Naive thymus-derived CD4-positive, alpha-beta T cell (primary cell): ENCODE results near the gene LETM1. TPM values are rescaled to one million over a fixed set of nuclear protein-coding genes. Genes with fewer than 3 reads are reported as not detected.
"Not testable (repeated sequence)": the region's sequence is repeated elsewhere in the genome, so short reads cannot be mapped to it uniquely, and the experiment has no call there.

Source experiments
- ATAC-seq: fragments of 150-1000 bp; cut with Tn5 transposase; 2 replicates; pipeline ENCODE4 v1.10.0; 2021; ENCODE audit warnings: mild to moderate bottlenecking, moderate library complexity
- CTCF ChIA-PET: fragments of 350-600 bp; sonication (Branson Sonifier 250); formaldehyde crosslinking; loops from one replicate; lab custom pipeline; 2021; ENCODE audit warnings: antibody characterized with exemption; lab: Charles Lee
- POLR2A ChIA-PET: fragments of 350-600 bp; sonication (Branson Sonifier 250); formaldehyde crosslinking; loops from one replicate; lab custom pipeline; 2021; ENCODE audit warnings: antibody characterized with exemption, inconsistent platforms; lab: Charles Lee
- DNase-seq, 9 donors: peaks; one replicate each; pipeline versions ENCODE4 v3.0.0 to v3.0.0-alpha.2; 2020 to 2022; ENCODE audit warnings: mixed read lengths in 1 of 9
- H3K27ac ChIP-seq: one replicate; pipeline ENCODE4 v1.7.0; 2013; ENCODE audit warnings: mild to moderate bottlenecking, low read depth, low read length, moderate library complexity
- H3K27me3 ChIP-seq, 2 donors: one replicate each; pipeline ENCODE4 v1.7.0; 2013; ENCODE audit warnings: low read length in 2 of 2, mild to moderate bottlenecking in 2 of 2, moderate library complexity in 2 of 2; ENCODE audit not compliant: control insufficient read depth in 2 of 2, insufficient read depth in 2 of 2
- H3K36me3 ChIP-seq, 3 experiments: 1 replicate in 2 of 3; 2 replicates in 1 of 3; pipeline ENCODE4 v1.7.0; 2013; ENCODE audit warnings: low read length in 3 of 3, mild to moderate bottlenecking in 3 of 3, moderate library complexity in 1 of 3; ENCODE audit not compliant: insufficient read depth in 3 of 3, control insufficient read depth in 2 of 3
- H3K4me1 ChIP-seq, 2 donors: one replicate each; pipeline ENCODE4 v1.7.0; 2013; ENCODE audit warnings: low read length in 2 of 2, mild to moderate bottlenecking in 2 of 2, moderate library complexity in 1 of 2; ENCODE audit not compliant: control insufficient read depth in 2 of 2, insufficient read depth in 2 of 2
- H3K4me3 ChIP-seq: 2 replicates; pipeline ENCODE4 v1.7.0; 2013; ENCODE audit warnings: mild to moderate bottlenecking, low read length
- H3K9me3 ChIP-seq, 3 experiments: 1 replicate in 2 of 3; 2 replicates in 1 of 3; pipeline ENCODE4 v1.7.0; 2013; ENCODE audit warnings: low read length in 3 of 3; ENCODE audit not compliant: control insufficient read depth in 2 of 3
- H3K27ac Mint-ChIP-seq, 9 donors: one replicate each; pipeline ENCODE4 v1.8.0; 2020 to 2022; ENCODE audit warnings: mixed read lengths in 9 of 9, mild to moderate bottlenecking in 8 of 9, moderate library complexity in 5 of 9, inconsistent platforms in 2 of 9
- H3K27me3 Mint-ChIP-seq, 5 donors: one replicate each; pipeline ENCODE4 v1.8.0; 2021 to 2022; ENCODE audit warnings: mixed read lengths in 5 of 5, mild to moderate bottlenecking in 1 of 5
- H3K36me3 Mint-ChIP-seq, 5 donors: one replicate each; pipeline ENCODE4 v1.8.0; 2020 to 2022; ENCODE audit warnings: mixed read lengths in 5 of 5, mild to moderate bottlenecking in 3 of 5, inconsistent platforms in 1 of 5
- H3K4me1 Mint-ChIP-seq, 7 donors: one replicate each; pipeline ENCODE4 v1.8.0; 2020 to 2022; ENCODE audit warnings: mixed read lengths in 7 of 7, mild to moderate bottlenecking in 3 of 7, inconsistent platforms in 1 of 7
- H3K4me3 Mint-ChIP-seq, 10 donors: one replicate each; pipeline ENCODE4 v1.8.0; 2020 to 2022; ENCODE audit warnings: mild to moderate bottlenecking in 10 of 10, mixed read lengths in 10 of 10, moderate library complexity in 6 of 10, inconsistent platforms in 2 of 10
- H3K9me3 Mint-ChIP-seq, 11 donors: one replicate each; pipeline ENCODE4 v1.8.0; 2020 to 2022; ENCODE audit warnings: mixed read lengths in 11 of 11, mild to moderate bottlenecking in 4 of 11, inconsistent platforms in 1 of 11, moderate library complexity in 1 of 11
- intact Hi-C, 2 donors: fragments of 100-400 bp; cut with micrococcal nuclease; formaldehyde crosslinking; loops; one replicate each; pipeline ENCODE4 v1.15.1; 2023
- polyA plus RNA-seq, 2 donors: library from polyadenylated mRNA; unstranded; fragments of 300-500 nt; fragmentation: Illumina TruSeq; gene quantifications; one replicate each; pipeline ENCODE4 v1.2.3, GENCODE V29; 2021
- total RNA-seq, 6 experiments: library from RNA in 5 of 6; stranded (reverse) in 5 of 6; gene quantifications; 1 replicate in 5 of 6; 2 replicates in 1 of 6; pipeline ENCODE4 v1.2.3 and lab custom pipeline; 2021 to 2026

The LETM1 gene
- total and polyA plus RNA-seq, 7 experiments from 2014 or later = 7.7 to 56.4 (median 35.4) TPM

GRCh38 chr4:1837069-1837468 lies 18.9 kb downstream of the LETM1 start:
- Histone ChIP-seq H3K36me3 (peaks cover 0 to 80% (median 14%) of the 10 kb centered on the region in 3 experiments), H3K4me3 (no peak overlapping the region), H3K4me1 (no peaks in the 10 kb centered on the region), H3K27ac (no peak overlapping the region), H3K27me3 (no peaks in the 10 kb centered on the region), H3K9me3 (no peaks in the 10 kb centered on the region)
- intact Hi-C loops = no loop called here
- peaks cover 0 to 15% (median 7%) of the 10 kb centered on the region in 7 donors for H3K4me1 Mint-ChIP-seq
- ATAC-seq (no peak), DNase-seq (no peak)
- H3K36me3 Mint-ChIP-seq = peaks cover 9 to 47% (median 17%) of the 10 kb centered on the region in 5 donors
- CTCF ChIA-PET = no interaction called here
- no peak overlapping the region for H3K4me3 Mint-ChIP-seq
- no peaks in the 10 kb centered on the region for H3K9me3 Mint-ChIP-seq
- H3K27ac Mint-ChIP-seq = peak overlapping the region in 1 of 9 donors; percentile 41
- no peaks in the 10 kb centered on the region for H3K27me3 Mint-ChIP-seq
- POLR2A ChIA-PET = no interaction called here

GRCh38 chr4:1836650-1837049 lies 19.3 kb downstream of the LETM1 start:
- Histone ChIP-seq H3K27me3 (no peaks in the 10 kb centered on the region), H3K4me3 (no peak overlapping the region), H3K9me3 (no peaks in the 10 kb centered on the region), H3K4me1 (no peaks in the 10 kb centered on the region), H3K36me3 (peaks cover 0 to 83% (median 15%) of the 10 kb centered on the region in 3 experiments), H3K27ac (no peak overlapping the region)
- Mint-ChIP-seq H3K9me3 (no peaks in the 10 kb centered on the region), H3K4me1 (peaks cover 0 to 15% (median 7%) of the 10 kb centered on the region in 7 donors), H3K4me3 (no peak overlapping the region), H3K27ac (no peak overlapping the region), H3K36me3 (peaks cover 11 to 50% (median 17%) of the 10 kb centered on the region in 5 donors), H3K27me3 (no peaks in the 10 kb centered on the region)
- intact Hi-C loops = no loop called here
- POLR2A ChIA-PET = no interaction called here
- CTCF ChIA-PET = no interaction called here
- ATAC-seq (no peak), DNase-seq (no peak)

- H3K9me3 Mint-ChIP-seq, ATAC-seq, H3K27ac ChIP-seq, H3K27me3 ChIP-seq, DNase-seq, H3K4me3 Mint-ChIP-seq, H3K4me1 ChIP-seq, H3K4me3 ChIP-seq, H3K27ac Mint-ChIP-seq, H3K27me3 Mint-ChIP-seq, H3K9me3 ChIP-seq, intact Hi-C loops, POLR2A ChIA-PET: not testable (repeated sequence)
- peaks cover 13 to 47% (median 19%) of the 10 kb centered on the region in 5 donors for H3K36me3 Mint-ChIP-seq
- H3K4me1 Mint-ChIP-seq = peaks cover 0 to 18% (median 5%) of the 10 kb centered on the region in 7 donors
- CTCF ChIA-PET = interaction anchor here (0.5 kb wide), 1 partner anchor 307 kb away, joined by 3 read pairs; no protein-coding TSS in a partner anchor
- H3K36me3 ChIP-seq = peaks cover 0 to 83% (median 16%) of the 10 kb centered on the region in 3 experiments
These were observed 20.1 kb downstream of the LETM1 start for GRCh38 chr4:1835836-1836235.

- H3K9me3 ChIP-seq = no peaks in the 10 kb centered on the region
- peaks cover 0 to 18% (median 5%) of the 10 kb centered on the region in 7 donors for H3K4me1 Mint-ChIP-seq
- H3K4me1 ChIP-seq = no peaks in the 10 kb centered on the region
- peaks cover 17 to 52% (median 26%) of the 10 kb centered on the region in 5 donors for H3K36me3 Mint-ChIP-seq
- intact Hi-C loops = no loop called here
- H3K27ac Mint-ChIP-seq = peak overlapping the region in 1 of 9 donors; percentile 68
- H3K4me3 Mint-ChIP-seq = no peak overlapping the region
- POLR2A ChIA-PET = no interaction called here
- peaks cover 0 to 73% (median 9%) of the 10 kb centered on the region in 3 experiments for H3K36me3 ChIP-seq
- ATAC-seq (no peak), DNase-seq (no peak)
- H3K4me3 ChIP-seq = no peak overlapping the region
- H3K27ac ChIP-seq = no peak overlapping the region
- no peaks in the 10 kb centered on the region for H3K9me3 Mint-ChIP-seq
- H3K27me3 Mint-ChIP-seq = no peaks in the 10 kb centered on the region
- no peaks in the 10 kb centered on the region for H3K27me3 ChIP-seq
- CTCF ChIA-PET = interaction anchor here (0.6 kb wide), 1 partner anchor 31 kb away, joined by 3 read pairs; no protein-coding TSS in a partner anchor
These were observed 21.7 kb downstream of the LETM1 start for GRCh38 chr4:1834047-1834775.

GRCh38 chr4:1833307-1834046 lies 22.5 kb downstream of the LETM1 start:
- no peak overlapping the region for H3K4me3 ChIP-seq
- ChIA-PET CTCF (interaction anchor here (1.9 kb wide), 1 partner anchor 66 kb away, joined by 7 read pairs; no protein-coding TSS in a partner anchor), POLR2A (no interaction called here)
- intact Hi-C loops = no loop called here
- no peaks in the 10 kb centered on the region for H3K27me3 Mint-ChIP-seq
- peaks cover 0 to 66% (median 9%) of the 10 kb centered on the region in 3 experiments for H3K36me3 ChIP-seq
- H3K9me3 ChIP-seq = no peaks in the 10 kb centered on the region
- H3K27ac Mint-ChIP-seq = peak overlapping the region in 1 of 9 donors; percentile 49
- peaks cover 14 to 49% (median 22%) of the 10 kb centered on the region in 5 donors for H3K36me3 Mint-ChIP-seq
- no peaks in the 10 kb centered on the region for H3K4me1 ChIP-seq
- DNase-seq = no peak
- H3K27ac ChIP-seq = no peak overlapping the region
- no peak overlapping the region for H3K4me3 Mint-ChIP-seq
- no peaks in the 10 kb centered on the region for H3K27me3 ChIP-seq
- H3K9me3 Mint-ChIP-seq = no peaks in the 10 kb centered on the region
- no peak for ATAC-seq
- peaks cover 0 to 15% (median 3%) of the 10 kb centered on the region in 7 donors for H3K4me1 Mint-ChIP-seq

- H3K27me3 Mint-ChIP-seq = no peaks in the 10 kb centered on the region
- Histone ChIP-seq H3K9me3 (no peaks in the 10 kb centered on the region), H3K27me3 (no peaks in the 10 kb centered on the region), H3K4me3 (no peak overlapping the region), H3K4me1 (no peaks in the 10 kb centered on the region), H3K36me3 (peaks cover 0 to 64% (median 9%) of the 10 kb centered on the region in 3 experiments), H3K27ac (no peak overlapping the region)
- no peak overlapping the region for H3K27ac Mint-ChIP-seq
- no peaks in the 10 kb centered on the region for H3K9me3 Mint-ChIP-seq
- DNase-seq (no peak), ATAC-seq (no peak)
- intact Hi-C loops = no loop called here
- peaks cover 14 to 49% (median 22%) of the 10 kb centered on the region in 5 donors for H3K36me3 Mint-ChIP-seq
- H3K4me3 Mint-ChIP-seq = no peak overlapping the region
- ChIA-PET CTCF (interaction anchor here (1.9 kb wide), 1 partner anchor 67 kb away, joined by 7 read pairs; no protein-coding TSS in a partner anchor), POLR2A (interaction anchor here (1.1 kb wide), 1 partner anchor 12 kb away, joined by 3 read pairs; no protein-coding TSS in a partner anchor)
- H3K4me1 Mint-ChIP-seq = peaks cover 0 to 15% (median 3%) of the 10 kb centered on the region in 7 donors
These were observed 23.3 kb downstream of the LETM1 start for GRCh38 chr4:1832690-1833089.
